Keratinocyte (primary cell): Measurements from ENCODE around the gene SLC12A6.

ENCODE experiments used
- EZH2 ChIP-seq: IDR thresholded peaks from one replicate; pipeline ENCODE4 v1.6.1; 2012; ENCODE audit warnings: inconsistent platforms, mild to moderate bottlenecking, low read length, moderate library complexity
- TF ChIP-seq, protein P1 (sequence below), 3 experiments: IDR thresholded peaks in 1 of 3; conservative IDR thresholded peaks in 1 of 3; optimal IDR thresholded peaks in 1 of 3; 2 replicates in 2 of 3; 3 replicates in 1 of 3; pipeline versions ENCODE3 to v1.5.1; 2011; ENCODE audit warnings: low read length in 3 of 3, mild to moderate bottlenecking in 3 of 3, moderate library complexity in 2 of 3, control low read depth in 1 of 3, inconsistent platforms in 1 of 3; ENCODE audit not compliant: insufficient read depth in 2 of 3; ENCODE audit errors: extremely low read depth in 1 of 3

DNA sequence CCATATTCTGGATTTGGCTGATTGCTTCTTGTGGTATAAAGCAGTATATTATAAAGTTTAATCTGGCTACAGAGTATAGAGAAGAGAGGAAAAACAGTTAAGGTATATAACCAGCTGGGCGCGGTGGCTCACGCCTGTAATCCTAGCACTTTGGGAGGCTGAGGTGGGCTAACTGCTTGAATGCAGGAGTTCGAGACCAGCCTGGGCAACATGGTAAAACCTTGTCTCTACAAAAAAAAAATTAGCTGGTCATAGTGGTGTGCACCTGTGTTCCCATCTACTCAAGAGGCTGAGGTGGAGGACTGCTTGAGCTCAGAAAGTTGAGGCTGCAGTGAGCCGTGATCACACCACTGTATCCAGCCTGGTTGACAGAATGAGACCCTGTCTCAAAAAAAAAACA lies 7.3 kb downstream of the SLC12A6 start:
- TF ChIP-seq, protein P1, sequence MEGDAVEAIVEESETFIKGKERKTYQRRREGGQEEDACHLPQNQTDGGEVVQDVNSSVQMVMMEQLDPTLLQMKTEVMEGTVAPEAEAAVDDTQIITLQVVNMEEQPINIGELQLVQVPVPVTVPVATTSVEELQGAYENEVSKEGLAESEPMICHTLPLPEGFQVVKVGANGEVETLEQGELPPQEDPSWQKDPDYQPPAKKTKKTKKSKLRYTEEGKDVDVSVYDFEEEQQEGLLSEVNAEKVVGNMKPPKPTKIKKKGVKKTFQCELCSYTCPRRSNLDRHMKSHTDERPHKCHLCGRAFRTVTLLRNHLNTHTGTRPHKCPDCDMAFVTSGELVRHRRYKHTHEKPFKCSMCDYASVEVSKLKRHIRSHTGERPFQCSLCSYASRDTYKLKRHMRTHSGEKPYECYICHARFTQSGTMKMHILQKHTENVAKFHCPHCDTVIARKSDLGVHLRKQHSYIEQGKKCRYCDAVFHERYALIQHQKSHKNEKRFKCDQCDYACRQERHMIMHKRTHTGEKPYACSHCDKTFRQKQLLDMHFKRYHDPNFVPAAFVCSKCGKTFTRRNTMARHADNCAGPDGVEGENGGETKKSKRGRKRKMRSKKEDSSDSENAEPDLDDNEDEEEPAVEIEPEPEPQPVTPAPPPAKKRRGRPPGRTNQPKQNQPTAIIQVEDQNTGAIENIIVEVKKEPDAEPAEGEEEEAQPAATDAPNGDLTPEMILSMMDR (optimal IDR thresholded peaks at IDR 0.05 in 1 of 3, IDR thresholded peaks at IDR 0.05 in 1 of 3, conservative IDR thresholded peaks at IDR 0.05 in 1 of 3; ENCODE audit: extremely low read depth in 1 of 3, insufficient read depth in 2 of 3, low read length in 3 of 3) = no peak
- no peak for TF ChIP-seq EZH2
